ENCODE data around the gene TMC6.
A peak's percentile ranks its signal among the peaks of the same experiment; 100 is the strongest.
"Not testable (repeated sequence)": the region's sequence is repeated elsewhere in the genome, so short reads cannot be mapped to it uniquely, and the experiment has no call there.

TMC6 gene

GRCh38 chr17:78154903-78155811 lies 26.6 kb upstream of the TMC6 start:
- DNase-seq, result no peak

DNA sequence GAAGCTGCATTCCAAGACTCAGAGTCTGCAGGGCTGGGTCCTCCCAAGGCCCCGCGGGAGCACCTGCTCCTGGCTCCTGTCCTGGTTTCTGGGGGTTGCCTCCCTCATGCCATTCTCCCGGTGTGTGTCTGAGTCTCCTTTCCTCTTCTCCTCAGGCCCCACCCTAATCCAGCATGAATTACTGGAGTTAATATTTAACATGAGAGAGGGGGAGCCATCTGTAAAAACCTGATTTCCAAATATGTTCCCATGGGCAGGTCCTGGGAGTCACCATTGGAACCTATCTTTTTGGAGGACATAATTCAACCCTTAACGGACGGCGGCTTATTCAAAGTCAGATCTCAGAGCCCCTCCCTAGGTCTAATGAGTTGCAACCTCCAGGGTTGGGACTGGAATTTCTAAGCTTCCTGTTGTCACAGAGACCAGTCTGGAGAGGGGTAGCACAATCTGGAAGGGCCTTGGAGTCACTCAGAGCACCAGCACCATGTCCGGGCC lies 23.0 kb upstream of the TMC6 start:
- DNase-seq, result no peak

DNA sequence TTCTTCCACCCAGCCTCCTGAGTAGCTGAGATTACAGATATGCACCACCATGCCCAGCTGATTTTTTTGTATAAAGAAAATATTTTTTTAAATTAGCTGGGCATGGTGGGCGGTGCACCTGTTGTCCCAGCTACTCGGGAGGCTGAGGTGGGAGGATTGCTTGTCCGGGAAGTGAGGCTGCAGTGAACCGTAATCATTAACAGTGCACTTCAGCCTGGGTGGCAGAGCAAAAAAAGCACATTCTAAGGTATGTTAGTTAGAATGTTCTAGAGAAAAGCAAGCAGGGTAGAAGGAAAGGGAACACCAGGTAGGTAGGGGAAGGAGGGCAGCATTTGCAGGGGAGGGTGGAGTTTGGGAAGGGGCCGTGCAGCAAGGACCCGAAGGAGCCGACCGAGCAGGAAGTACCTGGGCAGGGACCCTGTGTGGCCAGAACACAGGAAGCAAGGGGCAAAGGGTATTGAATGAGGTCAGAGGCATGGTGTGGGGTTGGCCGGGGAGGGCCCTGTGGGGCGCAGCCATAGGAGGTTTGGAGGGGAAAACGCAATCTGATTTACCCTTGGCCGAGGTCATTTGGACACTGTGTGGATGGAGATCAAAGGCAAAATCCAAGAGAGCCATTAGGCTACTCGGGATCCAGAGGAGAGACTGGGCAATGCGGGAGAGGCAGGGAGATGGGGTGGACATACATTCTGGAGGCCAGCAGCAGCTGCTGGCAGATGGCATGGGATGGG lies 19.9 kb upstream of the TMC6 start:
- no peak for DNase-seq

DNA sequence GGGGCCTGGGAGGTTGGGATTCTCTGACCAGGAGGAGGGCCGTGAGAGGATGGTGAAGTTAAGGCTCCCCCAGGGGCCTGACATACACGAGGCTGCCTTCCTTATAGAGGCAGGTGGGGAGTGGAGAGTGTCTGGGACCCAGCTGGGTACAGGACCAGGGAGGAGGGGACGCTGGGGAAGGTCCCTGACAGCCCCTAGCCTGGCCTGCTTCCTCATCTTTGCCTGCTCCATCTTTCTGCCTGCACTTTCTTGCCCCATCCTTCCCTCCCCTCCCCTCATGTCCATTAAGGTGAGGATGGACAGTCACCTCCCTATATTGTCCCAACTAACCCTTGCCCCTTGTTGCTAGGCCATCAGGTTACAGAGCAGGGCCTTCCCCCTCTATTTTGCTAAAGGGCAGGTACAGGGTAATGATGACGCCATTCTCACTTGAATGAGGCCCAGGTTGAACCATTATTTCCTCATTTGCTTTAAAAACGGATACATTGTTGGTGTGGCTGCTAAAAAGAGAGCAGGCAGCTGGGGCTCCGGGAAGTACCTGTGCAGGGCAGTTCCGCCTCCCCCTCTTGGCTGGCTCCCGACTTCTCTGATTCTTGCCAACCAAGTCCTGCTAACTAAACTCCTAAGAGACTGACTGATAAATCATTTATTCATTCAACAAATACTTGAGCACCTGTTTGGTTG lies 18.9 kb upstream of the TMC6 start:
- no peak for DNase-seq

DNA sequence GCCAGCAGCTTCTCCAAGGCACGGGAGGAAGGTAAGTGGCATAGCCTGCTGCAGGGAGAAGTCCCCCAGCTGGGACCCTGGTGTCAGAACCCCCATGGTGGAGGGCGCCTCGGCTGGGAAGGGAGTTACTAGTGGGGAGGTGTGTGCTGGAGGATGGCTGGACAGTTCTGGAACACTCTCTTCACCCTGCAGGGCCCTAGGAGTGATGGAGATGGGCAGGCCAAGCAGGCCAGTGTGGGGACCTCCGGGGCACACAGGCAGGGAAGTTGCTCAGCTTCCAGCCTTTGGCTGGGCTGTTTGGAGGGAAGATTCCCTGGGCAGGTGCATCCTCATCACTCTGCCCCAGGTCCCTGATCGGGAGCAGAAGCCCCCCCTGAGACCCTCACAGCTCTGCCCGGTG lies 18.3 kb upstream of the TMC6 start:
- DNase-seq, result no peak

DNA sequence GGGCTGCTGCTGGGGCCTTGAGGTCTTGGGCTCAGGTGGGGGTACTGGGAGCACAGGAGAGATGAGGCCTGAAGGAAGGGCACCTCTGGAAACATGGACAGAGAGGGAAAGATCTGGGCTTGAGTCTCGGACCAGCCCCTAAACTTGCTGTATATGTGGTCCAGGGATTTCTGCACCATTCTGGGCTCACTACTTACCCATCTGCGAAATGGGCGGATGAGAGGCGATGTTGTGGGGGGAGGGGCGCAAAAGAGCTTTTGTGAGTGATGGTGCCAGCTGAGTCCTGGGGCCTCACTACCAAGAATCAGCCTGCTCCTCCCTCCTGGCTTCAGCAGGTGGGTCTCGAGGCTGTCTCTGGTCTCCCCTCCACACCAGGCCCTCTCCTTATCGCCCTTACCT lies 17.9 kb upstream of the TMC6 start:
- no peak for DNase-seq

GRCh38 chr17:78144736-78145641 lies 16.4 kb upstream of the TMC6 start:
- DNase-seq, result no peak

DNA sequence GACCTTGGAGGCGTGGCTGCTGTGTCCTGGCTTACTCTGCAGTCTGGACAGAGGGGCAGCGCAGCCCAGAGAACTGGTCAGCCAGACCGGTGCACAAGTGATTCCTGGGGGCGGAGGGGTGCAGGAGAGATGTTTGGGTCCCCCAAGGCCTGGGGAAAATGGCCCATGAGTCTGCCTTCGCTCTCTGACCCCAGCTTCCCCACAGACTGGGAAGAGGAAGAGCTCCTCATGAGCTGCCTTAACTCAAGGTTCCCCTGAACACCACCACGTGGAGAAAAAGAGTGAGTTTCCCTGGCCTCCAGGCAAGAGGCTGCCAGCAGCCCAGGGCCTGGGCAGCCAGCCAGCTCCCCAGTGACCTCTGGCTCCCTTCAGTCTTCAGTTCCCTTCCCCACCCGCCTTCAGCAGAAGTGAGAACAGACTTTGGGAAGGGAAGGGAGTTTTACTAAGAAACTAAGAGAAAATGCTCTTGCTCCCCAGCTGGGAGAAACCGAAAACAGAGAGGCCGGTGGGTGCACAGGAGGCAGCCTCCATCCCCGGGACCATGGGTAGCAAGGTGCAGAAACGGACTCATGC lies 15.7 kb upstream of the TMC6 start:
- no peak for DNase-seq

- DNase-seq, result no peak
These were observed 14.9 kb upstream of the TMC6 start for GRCh38 chr17:78143214-78144146.

DNA sequence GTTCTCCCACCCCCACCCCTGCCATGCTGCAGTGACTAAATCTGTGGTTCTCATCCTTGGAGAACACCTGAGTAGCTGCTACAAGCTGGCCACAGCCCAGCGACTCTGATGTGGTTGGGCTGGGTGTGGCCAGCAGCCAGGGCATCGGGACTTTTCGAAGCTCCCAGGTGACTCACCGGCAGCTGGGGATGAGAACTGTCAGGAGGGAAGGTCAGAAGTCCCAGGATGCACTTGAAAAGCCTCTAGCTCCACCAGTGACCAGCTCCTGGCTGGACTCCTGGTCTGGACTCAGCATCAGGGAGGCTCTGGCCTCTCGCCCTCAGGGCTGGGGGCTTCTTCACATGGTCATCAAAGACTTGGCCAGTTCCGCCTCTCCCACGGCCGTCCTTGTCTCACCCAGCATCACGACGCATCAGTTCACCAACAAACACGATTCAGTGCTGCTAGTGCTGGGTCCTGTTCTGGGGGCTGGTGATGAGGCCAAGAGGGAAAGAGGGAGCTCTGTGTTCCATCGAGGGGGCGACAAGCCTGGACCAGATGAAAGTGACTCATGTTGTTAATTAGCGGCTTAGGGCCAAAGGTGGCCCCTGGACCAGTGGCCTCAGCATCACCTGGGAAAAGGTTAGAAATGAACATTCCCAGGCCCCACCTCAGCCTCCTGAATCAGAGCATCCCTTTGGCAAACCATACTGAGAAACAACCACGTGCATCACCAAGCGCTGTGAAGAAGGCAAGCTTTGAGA lies 13.7 kb upstream of the TMC6 start:
- DNase-seq, result no peak

DNA sequence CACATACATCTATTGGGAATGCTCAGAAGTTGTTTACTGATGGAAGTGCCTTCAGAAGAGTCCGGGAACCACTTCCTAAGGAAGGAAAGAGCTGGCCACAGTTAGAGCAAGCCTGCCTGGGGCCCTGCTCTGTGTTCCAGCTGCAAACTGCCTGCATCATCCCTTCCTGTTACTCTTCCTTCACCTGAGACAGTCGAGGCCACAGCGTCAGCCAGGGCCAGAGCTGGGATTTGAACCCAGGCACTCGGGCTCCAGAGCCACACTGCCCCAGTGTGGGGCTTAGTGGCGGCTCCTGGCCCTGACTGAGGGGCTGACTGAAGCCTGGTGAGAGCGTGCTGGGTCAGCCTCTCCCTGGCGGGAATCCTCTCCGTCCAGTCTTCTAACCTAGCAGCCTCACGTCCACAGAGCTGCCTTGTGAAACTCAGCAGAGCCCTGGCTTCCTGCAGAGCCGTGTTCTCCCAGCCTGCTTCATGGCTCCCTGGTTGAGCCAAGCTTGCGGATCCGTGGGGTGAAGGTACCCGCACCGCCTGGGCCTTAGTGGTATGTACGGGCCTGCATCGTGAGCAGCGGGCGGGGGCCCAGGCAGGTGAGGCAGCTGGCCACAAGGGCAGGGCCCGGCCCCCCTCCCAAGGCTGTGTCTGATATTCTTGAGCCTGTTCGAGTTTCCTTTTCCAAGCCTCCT lies 13.0 kb upstream of the TMC6 start:
- DNase-seq, result no peak

DNA sequence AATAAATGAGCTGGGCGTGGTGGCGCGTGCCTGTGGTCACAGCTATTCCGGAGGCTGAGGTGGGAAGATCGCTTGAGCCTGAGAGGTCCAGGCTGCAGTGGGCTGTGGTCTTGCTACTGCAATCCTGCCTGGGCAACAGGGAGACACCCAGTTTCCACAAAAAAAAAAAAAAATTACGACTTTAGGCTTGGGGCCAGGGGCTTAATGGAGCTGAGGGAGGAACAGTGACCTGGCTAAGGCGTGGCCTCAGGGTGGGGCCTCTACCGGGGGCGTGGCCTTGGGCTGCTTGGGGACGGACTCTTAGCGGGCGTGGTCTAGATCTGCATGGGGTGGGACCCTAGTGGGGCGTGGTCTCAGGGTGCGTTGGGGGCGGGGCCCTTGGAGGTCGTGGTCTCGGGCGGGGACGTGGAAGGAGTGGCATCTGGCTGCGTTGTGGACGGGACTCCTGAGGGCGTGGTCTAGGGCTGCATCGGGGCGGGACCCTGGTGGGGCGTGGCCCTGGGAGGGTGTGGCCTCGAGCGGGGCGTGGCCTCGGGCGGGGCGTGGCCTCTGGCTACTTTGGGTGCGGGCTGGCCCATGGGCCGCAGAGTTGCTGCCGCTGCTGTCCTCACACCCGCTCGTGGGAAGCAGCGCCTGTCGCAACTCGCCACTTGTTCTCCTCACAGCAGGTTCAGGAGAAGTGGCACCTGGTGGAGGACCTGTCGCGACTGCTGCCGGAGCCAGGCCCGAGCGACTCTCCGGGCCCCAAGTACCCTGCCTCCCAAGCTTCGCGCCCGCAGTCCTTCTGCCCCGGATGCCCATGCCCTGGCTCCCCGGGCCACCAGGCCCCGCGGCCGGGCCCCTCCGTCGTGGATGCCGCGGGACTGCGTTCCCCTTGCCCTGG lies 11.9 kb upstream of the TMC6 start:
- DNase-seq, result peak; percentile 86

- DNase-seq, result not testable (repeated sequence)
These were observed 11.3 kb upstream of the TMC6 start for GRCh38 chr17:78139861-78140168.

DNA sequence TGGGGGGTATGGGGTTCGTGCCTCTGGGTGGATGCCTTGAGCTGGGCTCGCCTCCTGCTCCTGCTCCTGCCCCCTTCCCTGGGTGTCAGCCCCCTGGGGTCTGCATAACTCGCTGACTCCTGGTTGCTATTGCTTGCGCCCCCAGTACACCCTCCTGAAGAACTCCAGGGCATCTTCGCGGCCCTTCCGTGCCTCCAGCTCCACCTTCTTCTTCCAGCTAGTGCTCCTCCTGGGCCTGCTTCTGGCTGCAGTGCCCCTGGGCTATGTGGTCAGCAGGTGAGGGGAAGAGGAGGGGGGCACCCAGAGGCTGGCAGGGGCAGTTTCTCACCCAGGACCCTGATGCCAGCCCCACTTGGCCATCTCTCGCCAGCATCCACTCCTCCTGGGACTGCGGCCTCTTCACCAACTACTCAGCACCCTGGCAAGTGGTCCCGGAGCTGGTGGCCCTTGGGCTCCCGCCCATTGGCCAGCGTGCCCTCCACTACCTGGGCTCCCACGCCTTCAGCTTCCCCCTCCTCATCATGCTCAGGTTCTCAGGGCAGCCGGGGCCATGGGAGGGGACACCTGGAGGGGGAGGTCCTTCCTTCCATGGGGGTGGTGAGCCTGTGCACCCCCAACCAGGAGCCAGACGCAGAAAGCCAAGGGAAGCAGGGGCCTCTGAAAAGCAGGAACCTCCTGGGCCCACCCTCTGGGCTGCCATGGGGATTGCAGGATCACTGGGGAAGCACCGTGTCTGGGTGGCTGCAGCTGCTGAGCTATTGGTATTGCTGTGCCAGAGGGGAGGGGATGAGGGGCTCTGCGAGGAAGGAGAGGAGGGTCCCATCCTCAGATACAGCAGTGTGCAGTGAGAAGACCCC lies 9.9 kb upstream of the TMC6 start:
- DNase-seq, result no peak

DNA sequence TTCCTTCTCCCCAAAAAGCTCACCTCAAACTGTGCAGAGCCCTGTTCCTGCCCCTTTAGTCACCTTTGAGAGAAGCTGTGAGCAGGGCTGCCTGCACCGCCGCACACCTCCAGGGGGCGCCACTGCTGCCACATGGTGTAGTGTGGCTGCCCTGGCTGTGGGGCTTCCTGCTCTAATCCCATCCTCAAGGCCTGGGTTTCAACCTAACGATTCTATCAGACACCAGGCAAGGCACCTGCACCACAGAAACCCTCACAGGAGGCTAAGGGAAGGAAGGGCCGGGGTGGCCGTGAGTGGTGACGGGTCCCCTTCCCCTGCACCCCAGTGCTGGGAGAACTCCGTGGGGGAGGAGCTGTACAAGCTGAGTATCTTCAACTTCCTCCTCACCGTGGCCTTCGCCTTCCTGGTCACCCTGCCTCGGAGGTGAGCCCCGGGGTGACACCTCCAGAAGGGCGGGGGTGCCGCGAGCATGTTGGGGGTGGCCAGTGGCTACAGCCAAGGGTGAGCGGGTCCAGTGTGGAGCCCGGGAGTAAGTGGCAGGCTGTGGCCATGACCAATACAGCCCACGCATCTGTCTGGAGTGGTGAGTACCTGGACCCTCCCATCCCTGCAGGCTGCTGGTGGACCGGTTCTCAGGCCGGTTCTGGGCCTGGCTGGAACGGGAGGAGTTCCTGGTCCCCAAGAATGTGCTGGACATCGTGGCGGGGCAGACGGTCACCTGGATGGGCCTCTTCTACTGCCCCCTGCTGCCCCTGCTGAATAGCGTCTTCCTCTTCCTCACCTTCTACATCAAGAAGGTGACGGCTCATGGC lies 9.0 kb upstream of the TMC6 start:
- DNase-seq, result no peak

DNA sequence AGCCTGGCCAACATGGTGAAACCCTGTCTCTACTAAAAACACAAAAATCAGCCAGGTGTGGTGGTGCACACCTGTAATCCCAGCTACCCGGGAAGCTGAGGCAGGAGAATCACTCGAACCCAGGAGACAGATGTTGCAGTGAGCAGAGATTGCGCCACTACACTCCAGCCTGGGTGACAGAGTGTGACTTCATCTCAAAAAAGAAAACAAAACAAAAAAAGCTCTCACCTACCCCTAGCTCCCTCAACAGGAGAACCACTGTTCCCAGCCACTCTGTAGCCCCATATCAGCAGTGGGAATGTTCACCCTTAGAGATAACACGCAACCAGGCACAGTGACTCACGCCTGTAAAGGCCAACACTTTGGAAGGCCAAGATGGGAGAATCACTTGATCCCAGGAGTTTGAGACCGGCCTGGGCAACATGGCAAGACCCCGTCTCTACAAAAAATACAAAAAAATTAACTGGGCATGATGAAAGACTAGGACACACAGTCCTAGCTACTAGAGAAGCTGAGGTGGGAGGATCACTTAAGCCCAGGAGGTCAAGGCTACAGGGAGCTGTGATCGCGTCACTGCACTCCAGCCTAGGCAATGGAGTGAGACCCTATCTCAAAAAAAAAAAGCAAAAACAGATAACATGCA lies 7.4 kb upstream of the TMC6 start:
- DNase-seq, result no peak

Measured in activated CD4-positive, alpha-beta T cell treated with anti-CD3 and anti-CD28 coated beads for 1 hour (primary cell).